IPS-20b (cell line): ENCODE results near the gene RNF166.

ENCODE experiments used
- H3K27ac ChIP-seq: one replicate; pipeline ENCODE4 v1.5.1; 2013; ENCODE audit warnings: low read length
- H3K27me3 ChIP-seq: 2 replicates; pipeline ENCODE4 v1.6.1; 2013; ENCODE audit warnings: mild to moderate bottlenecking, low read length, inconsistent platforms; ENCODE audit not compliant: insufficient read depth
- H3K36me3 ChIP-seq: 2 replicates; pipeline ENCODE4 v1.6.1; 2013; ENCODE audit warnings: low read depth, mild to moderate bottlenecking, inconsistent platforms, low read length, moderate library complexity; ENCODE audit not compliant: insufficient read depth
- H3K4me1 ChIP-seq: 2 replicates; pipeline ENCODE4 v1.6.1; 2013; ENCODE audit warnings: mild to moderate bottlenecking, control low read depth, inconsistent platforms, low read length, moderate library complexity; ENCODE audit not compliant: insufficient read depth
- H3K4me3 ChIP-seq: 2 replicates; pipeline ENCODE4 v1.5.1; 2013; ENCODE audit warnings: mild to moderate bottlenecking, low read length, inconsistent platforms
- H3K9ac ChIP-seq: 2 replicates; pipeline ENCODE4 v1.6.1; 2013; ENCODE audit warnings: low read depth, mild to moderate bottlenecking, inconsistent platforms, low read length, moderate library complexity
- H3K9me3 ChIP-seq: 2 replicates; pipeline ENCODE4 v1.6.1; 2013; ENCODE audit warnings: mild to moderate bottlenecking, low read depth, low read length, inconsistent platforms; ENCODE audit not compliant: insufficient read depth

RNF166 gene

GRCh38 chr16:88727871-88728270 is 21.7 kb upstream of the RNF166 start:
- Histone ChIP-seq H3K9me3 (no peaks in the 10 kb centered on the region), H3K4me3 (no peak overlapping the region), H3K4me1 (no peaks in the 10 kb centered on the region), H3K27ac (no peak overlapping the region), H3K27me3 (no peaks in the 10 kb centered on the region), H3K36me3 (no peaks in the 10 kb centered on the region), H3K9ac (no peak overlapping the region)

- H3K27me3 ChIP-seq, result no peaks in the 10 kb centered on the region
- no peak overlapping the region for H3K9ac ChIP-seq
- H3K9me3 ChIP-seq, result no peaks in the 10 kb centered on the region
- 0 out of 2 replicates have a peak, but pooled peaks cover 5% of the 10 kb centered on the region for H3K36me3 ChIP-seq
- H3K4me3 ChIP-seq, result no peak overlapping the region
- no peak overlapping the region for H3K27ac ChIP-seq
- H3K4me1 ChIP-seq, result no peaks in the 10 kb centered on the region
These were observed 20.8 kb upstream of the RNF166 start for GRCh38 chr16:88726981-88727380.

- Histone ChIP-seq H3K27me3 (no peaks in the 10 kb centered on the region), H3K9me3 (no peaks in the 10 kb centered on the region), H3K9ac (no peak overlapping the region), H3K4me1 (no peaks in the 10 kb centered on the region), H3K4me3 (no peak overlapping the region), H3K36me3 (0 out of 2 replicates have a peak, but pooled peaks cover 5% of the 10 kb centered on the region), H3K27ac (no peak overlapping the region)
These were observed 20.2 kb upstream of the RNF166 start for GRCh38 chr16:88726408-88726749.

- Histone ChIP-seq H3K9ac (no peak overlapping the region), H3K4me3 (no peak overlapping the region)
These were observed 19.6 kb upstream of the RNF166 start for GRCh38 chr16:88725609-88726407.

GRCh38 chr16:88724855-88725555 is 18.8 kb upstream of the RNF166 start:
- Histone ChIP-seq H3K36me3 (0 out of 2 replicates have a peak, but pooled peaks cover 5% of the 10 kb centered on the region), H3K4me1 (no peaks in the 10 kb centered on the region), H3K27ac (no peak overlapping the region), H3K9ac (no peak overlapping the region), H3K9me3 (no peaks in the 10 kb centered on the region), H3K4me3 (no peak overlapping the region), H3K27me3 (no peaks in the 10 kb centered on the region)

More at GRCh38 chr16:88725609-88726407, 19.6 kb upstream of the RNF166 start:
- H3K27me3 ChIP-seq, result no peaks in the 10 kb centered on the region
- H3K9me3 ChIP-seq, result no peaks in the 10 kb centered on the region
- no peaks in the 10 kb centered on the region for H3K4me1 ChIP-seq
- H3K36me3 ChIP-seq, result 0 out of 2 replicates have a peak, but pooled peaks cover 5% of the 10 kb centered on the region
- no peak overlapping the region for H3K27ac ChIP-seq

GRCh38 chr16:88723911-88724310 is 17.7 kb upstream of the RNF166 start:
- H3K36me3 ChIP-seq, result peaks cover 9% of the 10 kb centered on the region; the same call in 1 of the 2 replicates
- H3K9me3 ChIP-seq, result no peaks in the 10 kb centered on the region
- no peak overlapping the region for H3K27ac ChIP-seq

GRCh38 chr16:88723507-88723887 is 17.3 kb upstream of the RNF166 start:
- Histone ChIP-seq H3K36me3 (peaks cover 11% of the 10 kb centered on the region; the same call in 1 of the 2 replicates), H3K27me3 (no peaks in the 10 kb centered on the region)

More at GRCh38 chr16:88723911-88724310, 17.7 kb upstream of the RNF166 start:
- H3K27me3 ChIP-seq, result no peaks in the 10 kb centered on the region
- no peak overlapping the region for H3K9ac ChIP-seq
- no peaks in the 10 kb centered on the region for H3K4me1 ChIP-seq
- H3K4me3 ChIP-seq, result no peak overlapping the region

GRCh38 chr16:88722784-88723506 is 16.7 kb upstream of the RNF166 start:
- H3K4me3 ChIP-seq, result no peak overlapping the region
- no peak overlapping the region for H3K27ac ChIP-seq
- H3K36me3 ChIP-seq, result peaks cover 15% of the 10 kb centered on the region; the same call in 1 of the 2 replicates
- no peaks in the 10 kb centered on the region for H3K27me3 ChIP-seq
- no peaks in the 10 kb centered on the region for H3K9me3 ChIP-seq
- H3K4me1 ChIP-seq, result no peaks in the 10 kb centered on the region
- H3K9ac ChIP-seq, result no peak overlapping the region

More at GRCh38 chr16:88723507-88723887, 17.3 kb upstream of the RNF166 start:
- no peak overlapping the region for H3K27ac ChIP-seq
- no peak overlapping the region for H3K4me3 ChIP-seq
- no peaks in the 10 kb centered on the region for H3K9me3 ChIP-seq
- H3K9ac ChIP-seq, result no peak overlapping the region
- H3K4me1 ChIP-seq, result no peaks in the 10 kb centered on the region

GRCh38 chr16:88721815-88722755 is 15.9 kb upstream of the RNF166 start:
- H3K4me1 ChIP-seq, result no peaks in the 10 kb centered on the region
- no peaks in the 10 kb centered on the region for H3K9me3 ChIP-seq
- H3K27me3 ChIP-seq, result no peaks in the 10 kb centered on the region
- H3K9ac ChIP-seq, result no peak overlapping the region
- peaks cover 24% of the 10 kb centered on the region for H3K36me3 ChIP-seq
- no peak overlapping the region for H3K27ac ChIP-seq
- no peak overlapping the region for H3K4me3 ChIP-seq

GRCh38 chr16:88721236-88721635 is 15.0 kb upstream of the RNF166 start:
- no peak overlapping the region for H3K9ac ChIP-seq
- H3K27me3 ChIP-seq, result no peaks in the 10 kb centered on the region
- H3K36me3 ChIP-seq, result peaks cover 32% of the 10 kb centered on the region
- no peak overlapping the region for H3K27ac ChIP-seq
- H3K4me1 ChIP-seq, result no peaks in the 10 kb centered on the region
- no peaks in the 10 kb centered on the region for H3K9me3 ChIP-seq
- H3K4me3 ChIP-seq, result no peak overlapping the region
